IPS-11a (cell line): Measurements from ENCODE around the gene MAF.

Source experiments
- H3K4me3 ChIP-seq: one replicate; pipeline ENCODE4 v1.5.1; 2013; ENCODE audit warnings: low read depth, low read length, control low read depth

Gene MAF

GRCh38 chr16:79547085-79547484, 53.5 kb downstream of the MAF start:
- no peak overlapping the region for H3K4me3 ChIP-seq
